ENCODE results near the gene SUSD1.

DNA sequence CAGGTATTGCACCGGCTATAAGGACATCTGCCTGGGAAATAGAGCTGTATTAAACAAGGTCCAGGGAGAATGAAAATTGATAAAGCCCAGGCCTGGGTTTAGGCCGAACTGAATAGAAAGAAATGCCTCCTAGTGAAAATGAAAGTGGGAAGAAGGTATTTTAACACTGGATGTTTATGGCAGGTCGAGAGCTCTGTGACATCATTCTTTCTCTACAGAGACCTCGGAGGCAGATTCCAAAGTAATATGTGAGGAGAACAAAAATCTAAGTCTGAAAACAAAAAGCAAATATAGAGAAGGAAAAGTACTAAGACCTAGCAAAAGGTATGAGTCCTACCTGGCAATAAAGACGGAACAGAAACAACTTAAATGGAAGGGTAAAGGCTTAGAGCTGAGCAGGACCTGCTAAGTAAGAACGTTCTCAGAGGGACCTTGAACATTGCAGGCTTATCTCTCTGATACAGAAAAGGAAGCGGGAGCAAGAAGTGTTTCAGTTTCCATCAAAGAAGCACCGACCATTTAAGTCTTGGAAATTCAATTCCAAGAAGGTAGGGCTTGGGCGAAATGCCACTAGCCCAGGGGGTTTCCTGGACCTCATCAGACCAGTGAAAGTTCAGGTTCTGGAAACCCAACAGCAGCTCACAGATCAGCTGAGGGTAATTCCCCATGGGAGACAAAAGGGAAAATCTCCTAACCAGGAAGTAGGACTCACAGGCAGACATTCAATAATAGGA, 80.0 kb downstream of the SUSD1 start:
- TF ChIP-seq, protein P1, sequence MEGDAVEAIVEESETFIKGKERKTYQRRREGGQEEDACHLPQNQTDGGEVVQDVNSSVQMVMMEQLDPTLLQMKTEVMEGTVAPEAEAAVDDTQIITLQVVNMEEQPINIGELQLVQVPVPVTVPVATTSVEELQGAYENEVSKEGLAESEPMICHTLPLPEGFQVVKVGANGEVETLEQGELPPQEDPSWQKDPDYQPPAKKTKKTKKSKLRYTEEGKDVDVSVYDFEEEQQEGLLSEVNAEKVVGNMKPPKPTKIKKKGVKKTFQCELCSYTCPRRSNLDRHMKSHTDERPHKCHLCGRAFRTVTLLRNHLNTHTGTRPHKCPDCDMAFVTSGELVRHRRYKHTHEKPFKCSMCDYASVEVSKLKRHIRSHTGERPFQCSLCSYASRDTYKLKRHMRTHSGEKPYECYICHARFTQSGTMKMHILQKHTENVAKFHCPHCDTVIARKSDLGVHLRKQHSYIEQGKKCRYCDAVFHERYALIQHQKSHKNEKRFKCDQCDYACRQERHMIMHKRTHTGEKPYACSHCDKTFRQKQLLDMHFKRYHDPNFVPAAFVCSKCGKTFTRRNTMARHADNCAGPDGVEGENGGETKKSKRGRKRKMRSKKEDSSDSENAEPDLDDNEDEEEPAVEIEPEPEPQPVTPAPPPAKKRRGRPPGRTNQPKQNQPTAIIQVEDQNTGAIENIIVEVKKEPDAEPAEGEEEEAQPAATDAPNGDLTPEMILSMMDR (conservative IDR thresholded peaks at IDR 0.05; ENCODE audit: low read length), result no peak
- TF ChIP-seq EZH2phosphoT487 (IDR thresholded peaks at IDR 0.05; ENCODE audit: borderline replicate concordance, low read depth, low read length), result no peak
